Measurements from ENCODE around the gene PISD.

Gene PISD

DNA sequence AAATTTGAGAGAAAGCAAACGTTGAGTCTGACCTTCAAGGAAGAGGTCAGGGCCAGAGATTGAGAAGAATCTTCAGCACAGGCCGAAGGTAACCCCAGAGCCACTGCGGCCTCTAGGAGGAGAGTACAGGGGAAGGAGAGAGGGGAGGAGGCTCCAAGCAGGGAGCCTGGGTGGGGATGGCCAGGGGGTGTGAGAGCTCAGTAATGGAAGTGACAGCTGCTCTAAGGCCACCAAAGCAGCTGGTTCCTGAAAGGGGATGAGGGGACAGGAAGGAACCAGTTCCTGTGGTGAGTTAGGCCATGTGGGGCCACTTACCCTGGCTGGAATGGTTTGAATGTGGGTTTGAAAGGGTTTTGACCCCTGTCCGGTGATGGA lies 46.1 kb downstream of the PISD start:
- TF ChIP-seq TOX (CRISPR knock-in tag; IDR thresholded peaks at IDR 0.05; ENCODE audit: borderline replicate concordance) = no peak
- TF ChIP-seq ESRRG (CRISPR knock-in tag; IDR thresholded peaks at IDR 0.05) = no peak
- TF ChIP-seq OSR1 (CRISPR knock-in tag; IDR thresholded peaks at IDR 0.05) = no peak
- no peak for TF ChIP-seq ARNTL (CRISPR knock-in tag; IDR thresholded peaks at IDR 0.05; ENCODE audit: borderline replicate concordance, low read depth)
- TF ChIP-seq SNAI2 (CRISPR knock-in tag; IDR thresholded peaks at IDR 0.05) = no peak
- TF ChIP-seq ZFP3 (CRISPR knock-in tag; IDR thresholded peaks at IDR 0.05) = no peak
- TF ChIP-seq ZNF70 (CRISPR knock-in tag; IDR thresholded peaks at IDR 0.05) = no peak
- TF ChIP-seq CSDC2 (CRISPR knock-in tag; IDR thresholded peaks at IDR 0.05) = no peak
- TF ChIP-seq, protein P1, sequence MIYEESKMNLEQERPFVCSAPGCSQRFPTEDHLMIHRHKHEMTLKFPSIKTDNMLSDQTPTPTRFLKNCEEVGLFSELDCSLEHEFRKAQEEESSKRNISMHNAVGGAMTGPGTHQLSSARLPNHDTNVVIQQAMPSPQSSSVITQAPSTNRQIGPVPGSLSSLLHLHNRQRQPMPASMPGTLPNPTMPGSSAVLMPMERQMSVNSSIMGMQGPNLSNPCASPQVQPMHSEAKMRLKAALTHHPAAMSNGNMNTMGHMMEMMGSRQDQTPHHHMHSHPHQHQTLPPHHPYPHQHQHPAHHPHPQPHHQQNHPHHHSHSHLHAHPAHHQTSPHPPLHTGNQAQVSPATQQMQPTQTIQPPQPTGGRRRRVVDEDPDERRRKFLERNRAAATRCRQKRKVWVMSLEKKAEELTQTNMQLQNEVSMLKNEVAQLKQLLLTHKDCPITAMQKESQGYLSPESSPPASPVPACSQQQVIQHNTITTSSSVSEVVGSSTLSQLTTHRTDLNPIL (CRISPR knock-in tag; IDR thresholded peaks at IDR 0.05; ENCODE audit: low read depth) = no peak
- TF ChIP-seq TSHZ2 (CRISPR knock-in tag; IDR thresholded peaks at IDR 0.05) = no peak
- TF ChIP-seq TCF4 (CRISPR knock-in tag; IDR thresholded peaks at IDR 0.05; ENCODE audit: borderline replicate concordance) = no peak
- TF ChIP-seq, protein P2, sequence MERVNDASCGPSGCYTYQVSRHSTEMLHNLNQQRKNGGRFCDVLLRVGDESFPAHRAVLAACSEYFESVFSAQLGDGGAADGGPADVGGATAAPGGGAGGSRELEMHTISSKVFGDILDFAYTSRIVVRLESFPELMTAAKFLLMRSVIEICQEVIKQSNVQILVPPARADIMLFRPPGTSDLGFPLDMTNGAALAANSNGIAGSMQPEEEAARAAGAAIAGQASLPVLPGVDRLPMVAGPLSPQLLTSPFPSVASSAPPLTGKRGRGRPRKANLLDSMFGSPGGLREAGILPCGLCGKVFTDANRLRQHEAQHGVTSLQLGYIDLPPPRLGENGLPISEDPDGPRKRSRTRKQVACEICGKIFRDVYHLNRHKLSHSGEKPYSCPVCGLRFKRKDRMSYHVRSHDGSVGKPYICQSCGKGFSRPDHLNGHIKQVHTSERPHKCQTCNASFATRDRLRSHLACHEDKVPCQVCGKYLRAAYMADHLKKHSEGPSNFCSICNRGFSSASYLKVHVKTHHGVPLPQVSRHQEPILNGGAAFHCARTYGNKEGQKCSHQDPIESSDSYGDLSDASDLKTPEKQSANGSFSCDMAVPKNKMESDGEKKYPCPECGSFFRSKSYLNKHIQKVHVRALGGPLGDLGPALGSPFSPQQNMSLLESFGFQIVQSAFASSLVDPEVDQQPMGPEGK (CRISPR knock-in tag; IDR thresholded peaks at IDR 0.05; ENCODE audit: borderline replicate concordance) = no peak
- TF ChIP-seq GLIS3 (CRISPR knock-in tag; IDR thresholded peaks at IDR 0.05) = no peak
- TF ChIP-seq ZFP30 (CRISPR knock-in tag; IDR thresholded peaks at IDR 0.05) = no peak
- TF ChIP-seq, protein P3, sequence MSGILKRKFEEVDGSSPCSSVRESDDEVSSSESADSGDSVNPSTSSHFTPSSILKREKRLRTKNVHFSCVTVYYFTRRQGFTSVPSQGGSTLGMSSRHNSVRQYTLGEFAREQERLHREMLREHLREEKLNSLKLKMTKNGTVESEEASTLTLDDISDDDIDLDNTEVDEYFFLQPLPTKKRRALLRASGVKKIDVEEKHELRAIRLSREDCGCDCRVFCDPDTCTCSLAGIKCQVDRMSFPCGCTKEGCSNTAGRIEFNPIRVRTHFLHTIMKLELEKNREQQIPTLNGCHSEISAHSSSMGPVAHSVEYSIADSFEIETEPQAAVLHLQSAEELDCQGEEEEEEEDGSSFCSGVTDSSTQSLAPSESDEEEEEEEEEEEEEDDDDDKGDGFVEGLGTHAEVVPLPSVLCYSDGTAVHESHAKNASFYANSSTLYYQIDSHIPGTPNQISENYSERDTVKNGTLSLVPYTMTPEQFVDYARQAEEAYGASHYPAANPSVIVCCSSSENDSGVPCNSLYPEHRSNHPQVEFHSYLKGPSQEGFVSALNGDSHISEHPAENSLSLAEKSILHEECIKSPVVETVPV (CRISPR knock-in tag; IDR thresholded peaks at IDR 0.05) = no peak
- no peak for TF ChIP-seq ISL1 (CRISPR knock-in tag; IDR thresholded peaks at IDR 0.05)
- no peak for TF ChIP-seq RARB (CRISPR knock-in tag; IDR thresholded peaks at IDR 0.05)
- no peak for TF ChIP-seq PPARA (CRISPR knock-in tag; IDR thresholded peaks at IDR 0.05; ENCODE audit: borderline replicate concordance)
- no peak for TF ChIP-seq ZC3H10 (CRISPR knock-in tag; IDR thresholded peaks at IDR 0.05)
- no peak for ATAC-seq

DNA sequence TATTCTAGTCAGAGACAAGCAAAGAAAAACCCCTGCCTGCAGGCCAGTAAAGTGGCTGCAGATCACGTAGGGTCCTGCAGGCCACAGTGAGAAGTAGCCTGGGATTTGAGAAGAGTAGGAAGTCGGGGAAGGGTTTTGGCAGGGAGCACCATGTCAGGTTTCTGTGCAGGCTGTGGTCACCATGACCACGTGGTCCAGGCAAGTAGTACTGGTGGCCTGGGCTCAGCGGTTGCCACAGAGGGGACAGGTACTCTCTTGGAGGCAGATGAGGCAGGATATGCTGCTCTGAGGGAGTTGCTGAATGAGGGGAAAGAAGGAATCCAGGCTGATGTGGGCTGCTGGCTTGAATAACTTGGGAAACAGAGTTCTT lies 46.5 kb downstream of the PISD start:
- TF ChIP-seq BACH2 (CRISPR knock-in tag; IDR thresholded peaks at IDR 0.05; ENCODE audit: borderline replicate concordance) = no peak
- no peak for TF ChIP-seq TCF4 (CRISPR knock-in tag; IDR thresholded peaks at IDR 0.05; ENCODE audit: borderline replicate concordance)
- TF ChIP-seq, protein P1 (CRISPR knock-in tag; IDR thresholded peaks at IDR 0.05; ENCODE audit: low read depth) = no peak
- TF ChIP-seq ZNF70 (CRISPR knock-in tag; IDR thresholded peaks at IDR 0.05) = no peak
- no peak for TF ChIP-seq ZNF8 (CRISPR knock-in tag; IDR thresholded peaks at IDR 0.05)
- TF ChIP-seq ESRRG (CRISPR knock-in tag; IDR thresholded peaks at IDR 0.05) = no peak
- TF ChIP-seq, protein P4, sequence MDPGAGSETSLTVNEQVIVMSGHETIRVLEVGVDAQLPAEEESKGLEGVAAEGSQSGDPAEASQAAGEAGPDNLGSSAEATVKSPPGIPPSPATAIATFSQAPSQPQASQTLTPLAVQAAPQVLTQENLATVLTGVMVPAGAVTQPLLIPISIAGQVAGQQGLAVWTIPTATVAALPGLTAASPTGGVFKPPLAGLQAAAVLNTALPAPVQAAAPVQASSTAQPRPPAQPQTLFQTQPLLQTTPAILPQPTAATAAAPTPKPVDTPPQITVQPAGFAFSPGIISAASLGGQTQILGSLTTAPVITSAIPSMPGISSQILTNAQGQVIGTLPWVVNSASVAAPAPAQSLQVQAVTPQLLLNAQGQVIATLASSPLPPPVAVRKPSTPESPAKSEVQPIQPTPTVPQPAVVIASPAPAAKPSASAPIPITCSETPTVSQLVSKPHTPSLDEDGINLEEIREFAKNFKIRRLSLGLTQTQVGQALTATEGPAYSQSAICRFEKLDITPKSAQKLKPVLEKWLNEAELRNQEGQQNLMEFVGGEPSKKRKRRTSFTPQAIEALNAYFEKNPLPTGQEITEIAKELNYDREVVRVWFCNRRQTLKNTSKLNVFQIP (CRISPR knock-in tag; IDR thresholded peaks at IDR 0.05; ENCODE audit: borderline replicate concordance, low read depth) = no peak
- TF ChIP-seq ZNF565 (CRISPR knock-in tag; conservative IDR thresholded peaks at IDR 0.05; ENCODE audit: low read depth) = no peak
- ATAC-seq = no peak

All from SK-N-SH treated with all-trans-retinoic acid at 6 μM for 48 hours (cell line).